Mammary epithelial cell (primary cell): ENCODE data around the gene KCTD20.
"Not testable (repeated sequence)": the region's sequence is repeated elsewhere in the genome, so short reads cannot be mapped to it uniquely, and the experiment has no call there.

Experiments used
- EZH2 ChIP-seq: IDR thresholded peaks from 2 replicates; pipeline ENCODE4 v1.6.1; 2012; ENCODE audit warnings: low read length, inconsistent platforms, borderline replicate concordance
- TF ChIP-seq, protein P1 (sequence below), 2 donors: IDR thresholded peaks in 1 of 2; conservative IDR thresholded peaks in 1 of 2; 2 replicates each; pipeline ENCODE4 v1.5.1; 2011 to 2012; ENCODE audit warnings: inconsistent platforms in 2 of 2, low read length in 2 of 2, mild to moderate bottlenecking in 2 of 2, control low read depth in 1 of 2, low read depth in 1 of 2; ENCODE audit not compliant: insufficient read depth in 1 of 2; ENCODE audit errors: extremely low read depth in 1 of 2

DNA sequence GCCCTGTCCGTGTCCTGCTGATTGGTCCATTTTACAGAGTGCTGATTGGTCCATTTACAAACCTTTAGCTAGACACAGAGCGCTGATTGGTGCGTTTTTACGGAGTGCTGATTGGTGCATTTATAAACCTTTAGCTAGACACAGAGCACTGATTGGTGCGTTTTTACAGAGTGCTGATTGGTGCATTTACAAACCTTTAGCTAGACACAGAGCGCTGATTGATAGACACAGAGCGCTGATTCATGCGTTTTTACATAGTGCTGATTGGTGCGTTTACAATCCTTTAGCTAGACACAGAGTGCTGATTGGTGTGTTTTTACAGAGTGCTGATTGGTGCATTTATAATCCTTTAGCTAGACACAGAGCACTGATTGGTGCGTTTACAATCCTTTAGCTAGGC is 6.4 kb downstream of the KCTD20 start:
- TF ChIP-seq, protein P1, sequence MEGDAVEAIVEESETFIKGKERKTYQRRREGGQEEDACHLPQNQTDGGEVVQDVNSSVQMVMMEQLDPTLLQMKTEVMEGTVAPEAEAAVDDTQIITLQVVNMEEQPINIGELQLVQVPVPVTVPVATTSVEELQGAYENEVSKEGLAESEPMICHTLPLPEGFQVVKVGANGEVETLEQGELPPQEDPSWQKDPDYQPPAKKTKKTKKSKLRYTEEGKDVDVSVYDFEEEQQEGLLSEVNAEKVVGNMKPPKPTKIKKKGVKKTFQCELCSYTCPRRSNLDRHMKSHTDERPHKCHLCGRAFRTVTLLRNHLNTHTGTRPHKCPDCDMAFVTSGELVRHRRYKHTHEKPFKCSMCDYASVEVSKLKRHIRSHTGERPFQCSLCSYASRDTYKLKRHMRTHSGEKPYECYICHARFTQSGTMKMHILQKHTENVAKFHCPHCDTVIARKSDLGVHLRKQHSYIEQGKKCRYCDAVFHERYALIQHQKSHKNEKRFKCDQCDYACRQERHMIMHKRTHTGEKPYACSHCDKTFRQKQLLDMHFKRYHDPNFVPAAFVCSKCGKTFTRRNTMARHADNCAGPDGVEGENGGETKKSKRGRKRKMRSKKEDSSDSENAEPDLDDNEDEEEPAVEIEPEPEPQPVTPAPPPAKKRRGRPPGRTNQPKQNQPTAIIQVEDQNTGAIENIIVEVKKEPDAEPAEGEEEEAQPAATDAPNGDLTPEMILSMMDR (conservative IDR thresholded peaks at IDR 0.05 in 1 of 2, IDR thresholded peaks at IDR 0.05 in 1 of 2; ENCODE audit: extremely low read depth in 1 of 2, insufficient read depth in 1 of 2, low read depth in 1 of 2, low read length in 2 of 2): not testable (repeated sequence)
- not testable (repeated sequence) for TF ChIP-seq EZH2
